HG02840 (cell line): ENCODE results near the gene PRR23C.
"Not testable (repeated sequence)": the region's sequence is repeated elsewhere in the genome, so short reads cannot be mapped to it uniquely, and the experiment has no call there.

ENCODE experiments used
- ATAC-seq: cut with Tn5 transposase; IDR thresholded peaks from one replicate; pipeline ENCODE4 v1.9.1; 2021; ENCODE audit warnings: mild to moderate bottlenecking, moderate library complexity, moderate number of reproducible peaks; ENCODE audit not compliant: unreplicated experiment, low FRiP score

PRR23C gene

GRCh38 chr3:139044366-139045210 is at the start of gene PRR23C:
TSS of gene PRR23C (minus strand) at chr3:139044892. CDS start at chr3:139044620, 272 bp downstream.
- no peak for ATAC-seq

GRCh38 chr3:139093840-139094239 is 49.1 kb upstream of the PRR23C start:
- ATAC-seq = no peak

GRCh38 chr3:139088462-139089324 is 44.0 kb upstream of the PRR23C start:
- no peak for ATAC-seq

GRCh38 chr3:139087621-139088020 is 42.9 kb upstream of the PRR23C start:
- no peak for ATAC-seq

- no peak for ATAC-seq
Observed at GRCh38 chr3:139084176-139084575, 39.5 kb upstream of the PRR23C start.

- ATAC-seq = no peak
Observed at GRCh38 chr3:139074565-139075115, 29.9 kb upstream of the PRR23C start.

- no peak for ATAC-seq
Observed at GRCh38 chr3:139062918-139063317, 18.2 kb upstream of the PRR23C start.

- no peak for ATAC-seq
Observed at GRCh38 chr3:139052802-139053600, 8.3 kb upstream of the PRR23C start.

- ATAC-seq = no peak
Observed at GRCh38 chr3:139043554-139044365, 932 bp downstream of the PRR23C start.

- ATAC-seq = no peak
Observed at GRCh38 chr3:139037478-139037877, 7.2 kb downstream of the PRR23C start.

- no peak for ATAC-seq
Observed at GRCh38 chr3:139032326-139033002, 12.2 kb downstream of the PRR23C start.

GRCh38 chr3:139030576-139030975 is 14.1 kb downstream of the PRR23C start:
- ATAC-seq = not testable (repeated sequence)

- ATAC-seq = no peak
Observed at GRCh38 chr3:139024968-139025367, 19.7 kb downstream of the PRR23C start.

- ATAC-seq = no peak
Observed at GRCh38 chr3:139020868-139021234, 23.8 kb downstream of the PRR23C start, which contains the start of gene PRR23B. TSS of gene PRR23B (minus strand) at chr3:139020926. CDS start at chr3:139020661, 265 bp downstream.

GRCh38 chr3:139020036-139020867 is 24.4 kb downstream of the PRR23C start:
- no peak for ATAC-seq

GRCh38 chr3:139016430-139017048 is 28.2 kb downstream of the PRR23C start:
- ATAC-seq = no peak

GRCh38 chr3:139006051-139006716 is 38.5 kb downstream of the PRR23C start, which contains the start of gene PRR23A:
TSS of gene PRR23A (minus strand) at chr3:139006268. CDS start at chr3:139006268, 0 bp downstream.
- no peak for ATAC-seq
